Measurements from ENCODE around the gene PGAM2.
"Not testable (repeated sequence)": the region's sequence is repeated elsewhere in the genome, so short reads cannot be mapped to it uniquely, and the experiment has no call there.

PGAM2 gene

GRCh38 chr7:44046321-44047061 lies 18.9 kb downstream of the PGAM2 start:
- DNase-seq = no peak

- no peak for DNase-seq
Observed at GRCh38 chr7:44045226-44046014, 19.9 kb downstream of the PGAM2 start.

GRCh38 chr7:44044315-44045225 lies 20.8 kb downstream of the PGAM2 start, which contains the start of gene DBNL:
Gene DBNL, plus strand, starts transcription at chr7:44044702. Its CDS starts 36 bp downstream, at chr7:44044738.
- peak; percentile 78 to 88 for DNase-seq

- DNase-seq = no peak
Observed at GRCh38 chr7:44043902-44044301, 21.5 kb downstream of the PGAM2 start.

- DNase-seq = no peak
Observed at GRCh38 chr7:44042221-44042620, 23.1 kb downstream of the PGAM2 start.

- DNase-seq = not testable (repeated sequence)
Observed at GRCh38 chr7:44040493-44040891, 24.9 kb downstream of the PGAM2 start.

- DNase-seq = not testable (repeated sequence)
Observed at GRCh38 chr7:44039800-44040492, 25.4 kb downstream of the PGAM2 start.

DNA sequence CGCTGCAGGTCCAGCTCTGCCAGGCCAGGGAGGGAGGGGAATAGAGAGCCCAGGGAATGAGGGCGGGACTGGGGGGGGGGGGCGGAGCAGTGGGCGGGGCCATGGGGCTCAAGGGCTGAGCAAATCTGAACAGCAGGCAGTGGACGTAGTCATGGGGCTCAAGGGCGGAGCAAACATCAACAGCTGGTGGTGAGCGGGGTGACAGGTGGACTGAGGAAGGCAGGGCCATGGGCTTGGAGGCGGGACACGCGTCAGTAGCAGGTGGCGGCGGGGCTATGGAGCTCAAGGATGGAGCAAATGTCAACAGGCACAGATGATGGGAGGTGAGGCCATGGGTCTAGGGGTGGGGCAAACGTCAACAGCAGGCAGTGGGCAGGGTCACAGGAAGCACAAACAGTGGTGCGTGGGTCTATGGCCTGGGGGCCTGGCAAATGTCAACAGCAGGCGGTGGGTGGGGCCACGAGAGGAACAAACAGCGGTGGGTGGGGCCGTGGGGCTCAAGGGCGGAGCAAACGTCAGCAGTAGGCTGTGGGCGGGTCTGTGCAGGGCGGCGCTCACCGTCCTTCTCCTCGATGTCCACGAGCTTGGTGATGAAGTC lies 26.3 kb downstream of the PGAM2 start:
- DNase-seq = peak in 1 of 2 experiments; percentile 47

- DNase-seq = not testable (repeated sequence)
Observed at GRCh38 chr7:44038553-44038952, 26.8 kb downstream of the PGAM2 start.

DNA sequence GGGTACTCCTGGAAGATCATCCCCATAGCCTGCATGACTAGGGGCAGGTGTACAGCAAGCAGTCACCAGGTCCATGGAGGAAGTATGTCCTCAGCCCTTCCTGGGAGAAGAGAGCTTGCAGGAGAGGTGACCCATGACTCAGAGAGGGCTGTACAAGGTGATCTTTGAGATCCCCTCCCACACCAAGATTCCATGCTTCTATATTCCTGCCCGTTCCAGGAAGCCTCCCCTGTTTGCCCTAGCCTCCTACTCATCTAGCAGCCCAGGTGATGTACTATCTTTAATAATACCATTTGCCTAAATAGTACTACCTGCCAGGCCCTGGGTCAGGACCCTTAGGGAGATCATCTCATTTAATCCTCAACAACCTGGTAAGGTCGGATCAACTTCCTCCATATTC lies 27.4 kb downstream of the PGAM2 start:
- not testable (repeated sequence) for DNase-seq

- peak in 1 of 2 experiments; percentile 5 for DNase-seq
Observed at GRCh38 chr7:44036364-44036763, 29.0 kb downstream of the PGAM2 start.

GRCh38 chr7:44033971-44034844 lies 31.2 kb downstream of the PGAM2 start:
- DNase-seq = not testable (repeated sequence)

DNA sequence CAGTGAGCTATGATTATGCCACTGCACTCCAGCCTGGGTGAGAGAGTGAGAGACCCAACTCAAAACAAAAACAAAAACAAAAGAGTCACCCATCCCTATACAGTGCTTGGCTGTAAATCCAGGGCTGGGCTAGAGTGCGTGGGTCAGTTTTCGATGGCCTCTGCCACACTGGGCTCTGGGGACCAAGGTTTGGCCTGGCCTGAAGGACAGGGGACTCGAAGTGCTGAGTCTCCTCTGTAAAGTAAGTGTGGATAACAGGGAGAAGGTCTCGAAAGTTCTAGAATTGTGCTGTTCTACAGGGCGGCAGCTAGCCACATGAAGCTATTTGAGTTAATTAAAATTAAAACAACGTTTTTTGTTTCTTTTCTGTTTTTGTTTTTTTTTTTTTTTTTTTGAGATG lies 33.3 kb downstream of the PGAM2 start:
- DNase-seq = not testable (repeated sequence)

DNA sequence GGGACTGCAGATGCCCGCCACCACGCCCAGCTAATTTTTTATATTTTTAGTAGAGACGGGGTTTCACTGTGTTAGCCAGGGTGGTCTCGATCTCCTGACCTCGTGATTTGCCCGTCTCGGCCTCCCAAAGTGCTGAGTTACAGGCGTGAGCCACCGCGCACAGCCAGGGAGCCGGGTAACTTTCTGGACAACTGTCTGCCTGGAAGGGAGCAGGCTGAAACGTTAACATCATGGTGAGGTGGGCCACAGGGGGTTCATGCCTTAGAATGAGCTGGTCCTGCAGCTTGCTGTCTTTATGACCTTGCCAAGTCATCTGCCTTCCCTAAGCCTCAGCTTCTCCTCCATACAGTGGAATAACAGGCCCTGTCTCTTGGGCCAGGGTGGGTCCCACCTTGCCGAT lies 34.0 kb downstream of the PGAM2 start:
- DNase-seq = not testable (repeated sequence)

GRCh38 chr7:44030029-44030428 lies 35.3 kb downstream of the PGAM2 start:
- DNase-seq = not testable (repeated sequence)

DNA sequence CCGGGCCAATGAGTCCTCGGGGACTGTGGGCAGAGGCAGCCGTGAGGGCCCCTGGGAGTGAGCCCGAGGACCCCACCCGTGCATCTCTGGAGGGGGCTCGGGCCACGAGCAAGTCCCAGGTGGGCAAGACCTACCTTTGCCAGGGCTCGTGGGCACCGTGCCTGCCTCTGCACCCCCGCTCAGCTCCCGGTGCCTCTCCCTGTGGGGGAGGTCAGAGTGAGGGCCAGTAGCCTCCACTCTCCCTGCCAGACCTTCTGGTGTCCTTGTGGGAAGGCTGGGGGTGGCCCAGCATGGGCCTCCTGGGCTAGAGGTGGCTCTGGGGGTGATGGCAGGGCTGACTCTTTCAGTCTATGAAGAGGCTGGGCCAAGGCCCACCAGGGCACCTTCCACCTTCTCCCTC lies 35.9 kb downstream of the PGAM2 start:
- DNase-seq = not testable (repeated sequence)

GRCh38 chr7:44022796-44023467 lies 42.4 kb downstream of the PGAM2 start:
- DNase-seq = not testable (repeated sequence)

DNA sequence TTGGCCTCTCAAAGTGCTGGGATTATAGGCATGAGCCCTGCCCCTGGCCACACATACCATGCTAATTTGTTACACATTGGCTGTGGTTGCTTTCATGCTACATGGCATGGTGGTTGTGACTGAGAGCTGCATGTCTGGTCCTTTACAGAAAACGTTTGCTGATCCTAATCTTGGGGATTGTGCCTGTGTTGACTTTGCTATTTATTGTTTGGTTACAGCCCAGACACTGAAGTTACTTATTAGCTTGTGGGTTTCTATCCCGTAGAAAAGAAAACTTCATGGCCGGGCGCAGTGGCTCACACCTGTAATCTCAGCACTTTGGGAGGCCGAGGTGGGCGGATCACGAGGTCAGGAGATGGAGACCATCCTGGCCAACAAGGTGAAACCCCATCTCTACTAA lies 43.3 kb downstream of the PGAM2 start:
- DNase-seq = not testable (repeated sequence)

DNA sequence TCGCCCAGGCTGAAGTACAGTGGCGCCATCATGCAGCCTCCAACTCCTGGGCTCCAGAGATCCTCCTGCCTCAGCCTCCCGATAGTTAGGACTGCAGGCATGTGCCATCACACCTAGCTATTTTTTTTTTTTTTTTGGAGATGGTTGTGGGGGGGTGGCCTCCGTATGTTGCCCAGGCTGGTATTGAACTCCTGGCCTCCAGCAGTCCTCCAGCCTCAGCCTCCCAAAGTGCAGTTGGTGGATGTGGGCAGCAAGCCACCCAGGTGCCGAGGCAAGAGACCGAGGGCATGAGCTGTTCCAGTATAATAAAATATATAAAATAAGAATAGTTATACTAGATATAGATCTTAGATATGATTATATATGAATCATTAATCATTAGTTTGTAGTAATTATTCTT lies 45.5 kb downstream of the PGAM2 start:
- DNase-seq = not testable (repeated sequence)
